Measurements from ENCODE around the gene SPSB4.
A peak's percentile ranks its signal among the peaks of the same experiment; 100 is the strongest.

The SPSB4 gene

GRCh38 chr3:141055136-141055535, 4.0 kb downstream of the SPSB4 start:
- H3K79me1 ChIP-seq (ENCODE audit: low read depth, low read length) = peaks cover 11% of the 10 kb centered on the region
- H3K14ac ChIP-seq (ENCODE audit: low read length) = no peak overlapping the region
- H3K23ac ChIP-seq (ENCODE audit: low read depth, low read length, poor library complexity) = peak overlapping the region; percentile 36
- WGBS, 2 donors (ENCODE audit: extremely low coverage in 2 of 2, insufficient read length in 2 of 2, insufficient replicate concordance in 1 of 2) = no CpG with 5 or more reads among the region's 5 CpGs
- H3K9ac ChIP-seq (ENCODE audit: low read depth, low read length, poor library complexity) = no peak overlapping the region
- H2BK5ac ChIP-seq (ENCODE audit: low read length) = peak overlapping the region; percentile 46
- peaks cover 3 to 20% of the 10 kb centered on the region in 2 donors for H3K9me3 ChIP-seq (replicated peaks in 1 of 2; ENCODE audit: control insufficient read depth in 2 of 2, insufficient read depth in 1 of 2, low read depth in 1 of 2, low read length in 2 of 2)
- H4K91ac ChIP-seq (ENCODE audit: low read depth, low read length, poor library complexity) = peak overlapping the region; percentile 48
- no peak overlapping the region for H3K4me2 ChIP-seq (ENCODE audit: insufficient read depth, low read length, poor library complexity, severe bottlenecking)
- DNase-seq (ENCODE audit: low spot score) = no peak
- H3K4me3 ChIP-seq (ENCODE audit: low read length in 2 of 2) = peak overlapping the region in 1 of 2 donors; percentile 5
- H3K18ac ChIP-seq (ENCODE audit: low read length) = peak overlapping the region; percentile 78
- H3K27me3 ChIP-seq (ENCODE audit: control insufficient read depth in 3 of 3, insufficient read depth in 3 of 3, low read depth in 1 of 3, low read length in 3 of 3) = peaks cover 0 to 4% (median 0%) of the 10 kb centered on the region in 3 experiments
- H4K8ac ChIP-seq (ENCODE audit: low read depth, low read length) = no peak overlapping the region
- no peak overlapping the region for H2BK120ac ChIP-seq (ENCODE audit: low read depth, low read length)
- peak overlapping the region; percentile 53 for H2BK12ac ChIP-seq (ENCODE audit: low read length)
- no peak overlapping the region for H3K27ac ChIP-seq (replicated peaks; ENCODE audit: low read length)
- no peak overlapping the region for H2AFZ ChIP-seq (ENCODE audit: low read length)
- H2BK15ac ChIP-seq (ENCODE audit: low read length) = no peak overlapping the region
- peaks cover 30 to 39% of the 10 kb centered on the region in 2 donors for H3K4me1 ChIP-seq (ENCODE audit: control insufficient read depth in 2 of 2, insufficient read depth in 1 of 2, low read depth in 1 of 2, low read length in 2 of 2)
- no peak overlapping the region for H3K4ac ChIP-seq (ENCODE audit: low read length)
- H2AK5ac ChIP-seq (ENCODE audit: low read depth, low read length) = peak overlapping the region; percentile 39
- peaks cover 1 to 50% of the 10 kb centered on the region in 2 donors for H3K36me3 ChIP-seq (replicated peaks in 1 of 2; ENCODE audit: control insufficient read depth in 2 of 2, insufficient read depth in 2 of 2, low read length in 2 of 2)

DNA sequence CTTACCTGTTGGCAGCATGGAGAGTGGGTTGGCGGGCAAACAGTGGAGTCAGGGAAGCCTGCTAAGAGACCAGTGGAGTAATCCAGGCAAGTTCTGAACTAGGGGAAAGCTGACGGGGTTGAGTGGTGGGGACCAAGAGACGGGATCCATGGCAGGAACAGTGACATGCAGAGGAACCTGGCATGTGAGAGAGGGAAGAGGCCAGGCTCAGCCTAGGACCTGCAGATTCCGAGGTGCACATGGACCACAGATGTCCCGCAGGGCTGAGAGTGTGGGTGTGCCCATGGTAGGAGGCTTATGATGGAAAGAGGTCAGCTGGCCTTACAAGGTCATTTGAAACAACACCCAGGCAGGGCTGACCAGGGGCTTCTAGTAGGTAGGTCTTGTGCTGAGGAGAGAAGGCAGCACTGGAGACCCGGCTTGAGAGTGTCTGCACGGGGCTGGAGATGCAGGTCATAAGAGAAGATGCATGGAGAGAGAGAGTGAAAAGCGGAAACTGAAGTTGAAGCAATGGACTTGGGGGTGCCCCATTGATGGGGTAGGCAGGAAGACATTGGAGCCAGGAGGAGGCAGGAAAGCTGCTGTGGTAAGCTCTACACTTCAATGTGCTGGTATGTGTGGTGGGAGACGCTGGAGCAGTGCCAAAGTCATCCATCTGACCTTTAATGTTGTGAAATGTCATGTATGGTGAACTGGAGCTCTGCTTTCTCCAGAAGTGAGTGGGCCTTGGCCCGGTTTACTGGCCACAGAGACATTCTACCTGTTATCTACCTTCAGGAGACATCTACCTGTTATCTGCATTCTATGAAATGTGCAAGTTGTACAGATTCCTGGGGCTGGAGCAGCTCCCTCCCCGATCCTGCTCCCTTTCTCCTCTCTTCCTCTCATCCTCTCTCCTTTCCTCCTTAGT, 4.6 kb downstream of the SPSB4 start:
- no peak overlapping the region for H3K14ac ChIP-seq (ENCODE audit: low read length)
- H2BK12ac ChIP-seq (ENCODE audit: low read length) = no peak overlapping the region
- H3K4ac ChIP-seq (ENCODE audit: low read length) = no peak overlapping the region
- no peak overlapping the region for H2BK120ac ChIP-seq (ENCODE audit: low read depth, low read length)
- no peak for DNase-seq (ENCODE audit: low spot score)
- H2AFZ ChIP-seq (ENCODE audit: low read length) = no peak overlapping the region
- H3K4me2 ChIP-seq (ENCODE audit: insufficient read depth, low read length, poor library complexity, severe bottlenecking) = no peak overlapping the region
- H2BK15ac ChIP-seq (ENCODE audit: low read length) = peak overlapping the region; percentile 37
- WGBS, 2 donors (ENCODE audit: extremely low coverage in 2 of 2, insufficient read length in 2 of 2, insufficient replicate concordance in 1 of 2) = no CpG with 5 or more reads among the region's 11 CpGs
- no peak overlapping the region for H3K27ac ChIP-seq (replicated peaks; ENCODE audit: low read length)
- no peak overlapping the region for H4K8ac ChIP-seq (ENCODE audit: low read depth, low read length)
- peak overlapping the region in 1 of 2 donors; percentile 41 for H3K4me3 ChIP-seq (ENCODE audit: low read length in 2 of 2)
- H3K9ac ChIP-seq (ENCODE audit: low read depth, low read length, poor library complexity) = no peak overlapping the region
- peaks cover 1 to 56% of the 10 kb centered on the region in 2 donors for H3K36me3 ChIP-seq (replicated peaks in 1 of 2; ENCODE audit: control insufficient read depth in 2 of 2, insufficient read depth in 2 of 2, low read length in 2 of 2)
- H3K27me3 ChIP-seq (ENCODE audit: control insufficient read depth in 3 of 3, insufficient read depth in 3 of 3, low read depth in 1 of 3, low read length in 3 of 3) = no peaks in the 10 kb centered on the region
- H2AK5ac ChIP-seq (ENCODE audit: low read depth, low read length) = peak overlapping the region; percentile 93
- H4K91ac ChIP-seq (ENCODE audit: low read depth, low read length, poor library complexity) = no peak overlapping the region
- H3K18ac ChIP-seq (ENCODE audit: low read length) = peak overlapping the region; percentile 73
- H3K23ac ChIP-seq (ENCODE audit: low read depth, low read length, poor library complexity) = peak overlapping the region; percentile 57
- H3K9me3 ChIP-seq (replicated peaks in 1 of 2; ENCODE audit: control insufficient read depth in 2 of 2, insufficient read depth in 1 of 2, low read depth in 1 of 2, low read length in 2 of 2) = peaks cover 3 to 20% of the 10 kb centered on the region in 2 donors
- peaks cover 28 to 44% of the 10 kb centered on the region in 2 donors for H3K4me1 ChIP-seq (ENCODE audit: control insufficient read depth in 2 of 2, insufficient read depth in 1 of 2, low read depth in 1 of 2, low read length in 2 of 2)
- peaks cover 11% of the 10 kb centered on the region for H3K79me1 ChIP-seq (ENCODE audit: low read depth, low read length)
- peak overlapping the region; percentile 46 for H2BK5ac ChIP-seq (ENCODE audit: low read length)

- no peaks in the 10 kb centered on the region for H3K27me3 ChIP-seq (ENCODE audit: control insufficient read depth in 3 of 3, insufficient read depth in 3 of 3, low read depth in 1 of 3, low read length in 3 of 3)
- no peak overlapping the region for H2BK5ac ChIP-seq (ENCODE audit: low read length)
- H3K18ac ChIP-seq (ENCODE audit: low read length) = peak overlapping the region; percentile 87
- peaks cover 11% of the 10 kb centered on the region for H3K79me1 ChIP-seq (ENCODE audit: low read depth, low read length)
- no peak overlapping the region for H3K4me3 ChIP-seq (ENCODE audit: low read length in 2 of 2)
- H3K4me2 ChIP-seq (ENCODE audit: insufficient read depth, low read length, poor library complexity, severe bottlenecking) = no peak overlapping the region
- H3K9ac ChIP-seq (ENCODE audit: low read depth, low read length, poor library complexity) = no peak overlapping the region
- peak overlapping the region; percentile 31 for H3K27ac ChIP-seq (replicated peaks; ENCODE audit: low read length)
- peaks cover 3 to 20% of the 10 kb centered on the region in 2 donors for H3K9me3 ChIP-seq (replicated peaks in 1 of 2; ENCODE audit: control insufficient read depth in 2 of 2, insufficient read depth in 1 of 2, low read depth in 1 of 2, low read length in 2 of 2)
- H2BK12ac ChIP-seq (ENCODE audit: low read length) = no peak overlapping the region
- H3K4me1 ChIP-seq (ENCODE audit: control insufficient read depth in 2 of 2, insufficient read depth in 1 of 2, low read depth in 1 of 2, low read length in 2 of 2) = peaks cover 27 to 44% of the 10 kb centered on the region in 2 donors
- H3K36me3 ChIP-seq (replicated peaks in 1 of 2; ENCODE audit: control insufficient read depth in 2 of 2, insufficient read depth in 2 of 2, low read length in 2 of 2) = peaks cover 1 to 58% of the 10 kb centered on the region in 2 donors
- H2AK5ac ChIP-seq (ENCODE audit: low read depth, low read length) = no peak overlapping the region
- no peak overlapping the region for H3K4ac ChIP-seq (ENCODE audit: low read length)
- H3K23ac ChIP-seq (ENCODE audit: low read depth, low read length, poor library complexity) = no peak overlapping the region
- no peak overlapping the region for H4K8ac ChIP-seq (ENCODE audit: low read depth, low read length)
- H2AFZ ChIP-seq (ENCODE audit: low read length) = no peak overlapping the region
- no peak overlapping the region for H2BK15ac ChIP-seq (ENCODE audit: low read length)
- H4K91ac ChIP-seq (ENCODE audit: low read depth, low read length, poor library complexity) = no peak overlapping the region
- no peak overlapping the region for H2BK120ac ChIP-seq (ENCODE audit: low read depth, low read length)
- H3K14ac ChIP-seq (ENCODE audit: low read length) = no peak overlapping the region
- no CpG with 5 or more reads among the region's 7 CpGs for WGBS, 2 donors (ENCODE audit: extremely low coverage in 2 of 2, insufficient read length in 2 of 2, insufficient replicate concordance in 1 of 2)
- no peak for DNase-seq (ENCODE audit: low spot score)
These were observed 5.6 kb downstream of the SPSB4 start for GRCh38 chr3:141056751-141057171.

DNA sequence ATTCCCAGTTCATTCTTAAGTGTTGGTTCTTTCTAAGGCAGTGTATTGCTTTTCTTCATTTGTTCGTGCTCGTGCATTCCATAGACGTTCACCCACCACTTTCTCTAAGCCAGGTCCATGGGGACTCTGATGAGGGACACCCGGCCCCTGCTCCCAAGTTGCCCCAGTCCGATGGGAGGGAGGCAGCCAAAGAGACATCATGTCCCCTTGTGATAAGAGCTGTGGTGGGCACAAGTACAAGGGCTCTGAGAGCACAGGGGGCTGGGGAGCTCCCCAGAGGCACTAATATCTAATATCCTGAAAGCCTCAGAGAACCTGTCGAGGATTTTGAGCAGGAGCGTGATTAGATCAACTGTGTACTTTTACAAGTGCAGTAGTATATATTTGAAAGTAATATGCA, 6.3 kb downstream of the SPSB4 start:
- Histone ChIP-seq H3K27ac (replicated peaks; ENCODE audit: low read length) (peak overlapping the region; percentile 23), H3K4ac (ENCODE audit: low read length) (no peak overlapping the region), H2BK120ac (ENCODE audit: low read depth, low read length) (no peak overlapping the region), H2AK5ac (ENCODE audit: low read depth, low read length) (no peak overlapping the region), H3K79me1 (ENCODE audit: low read depth, low read length) (peaks cover 11% of the 10 kb centered on the region), H3K36me3 (replicated peaks in 1 of 2; ENCODE audit: control insufficient read depth in 2 of 2, insufficient read depth in 2 of 2, low read length in 2 of 2) (peaks cover 1 to 62% of the 10 kb centered on the region in 2 donors), H3K4me1 (ENCODE audit: control insufficient read depth in 2 of 2, insufficient read depth in 1 of 2, low read depth in 1 of 2, low read length in 2 of 2) (peaks cover 27 to 44% of the 10 kb centered on the region in 2 donors), H3K9me3 (replicated peaks in 1 of 2; ENCODE audit: control insufficient read depth in 2 of 2, insufficient read depth in 1 of 2, low read depth in 1 of 2, low read length in 2 of 2) (peaks cover 3 to 23% of the 10 kb centered on the region in 2 donors), H4K91ac (ENCODE audit: low read depth, low read length, poor library complexity) (no peak overlapping the region), H3K9ac (ENCODE audit: low read depth, low read length, poor library complexity) (no peak overlapping the region), H2BK12ac (ENCODE audit: low read length) (no peak overlapping the region), H3K14ac (ENCODE audit: low read length) (no peak overlapping the region), H3K4me3 (ENCODE audit: low read length in 2 of 2) (no peak overlapping the region), H2AFZ (ENCODE audit: low read length) (no peak overlapping the region), H2BK5ac (ENCODE audit: low read length) (no peak overlapping the region), H4K8ac (ENCODE audit: low read depth, low read length) (no peak overlapping the region), H2BK15ac (ENCODE audit: low read length) (no peak overlapping the region), H3K27me3 (ENCODE audit: control insufficient read depth in 3 of 3, insufficient read depth in 3 of 3, low read depth in 1 of 3, low read length in 3 of 3) (no peaks in the 10 kb centered on the region), H3K4me2 (ENCODE audit: insufficient read depth, low read length, poor library complexity, severe bottlenecking) (no peak overlapping the region), H3K18ac (ENCODE audit: low read length) (peak overlapping the region; percentile 72), H3K23ac (ENCODE audit: low read depth, low read length, poor library complexity) (no peak overlapping the region)
- DNase-seq (ENCODE audit: low spot score) = no peak
- no CpG with 5 or more reads among the region's 7 CpGs for WGBS, 2 donors (ENCODE audit: extremely low coverage in 2 of 2, insufficient read length in 2 of 2, insufficient replicate concordance in 1 of 2)

Measured in neuronal stem cell (in vitro differentiated cells).